Mesothelial cell of epicardium (in vitro differentiated cells): ENCODE results near the gene NSD2. TPM values are rescaled to one million over a fixed set of nuclear protein-coding genes. Genes with fewer than 3 reads are reported as not detected.

Experiments used
- DNase-seq, 2 experiments: peaks; one replicate each; pipeline ENCODE4 v3.0.0; 2021; ENCODE audit warnings: low spot score in 2 of 2; ENCODE audit not compliant: unreplicated experiment in 2 of 2
- H3K27ac Mint-ChIP-seq: 2 replicates; pipeline ENCODE4 v1.8.0; 2021; ENCODE audit warnings: mixed read lengths
- H3K27me3 Mint-ChIP-seq: 2 replicates; pipeline ENCODE4 v1.8.0; 2021; ENCODE audit warnings: low read depth, mixed read lengths
- H3K36me3 Mint-ChIP-seq: 2 replicates; pipeline ENCODE4 v1.8.0; 2021; ENCODE audit warnings: mixed read lengths
- H3K4me1 Mint-ChIP-seq: 2 replicates; pipeline ENCODE4 v1.8.0; 2021; ENCODE audit warnings: mixed read lengths
- H3K4me3 Mint-ChIP-seq: 2 replicates; pipeline ENCODE4 v1.8.0; 2021; ENCODE audit warnings: mild to moderate bottlenecking, moderate library complexity, mixed read lengths
- H3K9me3 Mint-ChIP-seq: 2 replicates; pipeline ENCODE4 v1.8.0; 2021; ENCODE audit warnings: mixed read lengths
- total RNA-seq: library from RNA; stranded (reverse); gene quantifications from 3 replicates; pipeline ENCODE4 v1.2.1, GENCODE V29; 2021
- TF ChIP-seq, protein P1 (sequence below): fragments of 200-600 bp; sonication (generic); IDR thresholded peaks from one replicate; pipeline ENCODE4 v1.5.0; 2021; ENCODE audit warnings: antibody characterized with exemption; ENCODE audit not compliant: unreplicated experiment

The NSD2 gene
- total RNA-seq, 1 donor from 2014 or later, result 119 TPM

DNA sequence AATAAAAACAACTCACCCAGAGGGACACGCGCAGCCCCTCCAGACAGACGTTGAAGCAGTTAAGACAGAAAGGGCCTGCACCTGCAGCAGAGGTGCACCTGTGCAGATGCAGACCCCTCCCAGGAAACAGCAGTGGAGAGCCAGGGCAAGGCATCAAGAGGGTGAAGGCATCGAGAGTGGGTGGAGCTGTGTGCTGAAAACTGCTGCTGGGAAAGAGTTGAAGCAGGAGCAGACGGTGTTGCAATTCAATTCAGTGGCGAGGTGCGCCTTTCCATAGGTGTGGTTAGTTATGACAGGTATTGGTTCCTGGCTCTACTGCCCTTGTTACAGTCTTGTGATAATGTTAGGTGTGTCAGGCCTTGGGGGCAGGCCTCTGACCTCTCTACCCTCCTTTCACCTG, 31.9 kb upstream of the NSD2 start:
- Mint-ChIP-seq H3K36me3 (peaks cover 20% of the 10 kb centered on the region), H3K9me3 (no peaks in the 10 kb centered on the region), H3K4me3 (no peak overlapping the region), H3K27me3 (no peaks in the 10 kb centered on the region), H3K27ac (no peak overlapping the region), H3K4me1 (no peaks in the 10 kb centered on the region)
- TF ChIP-seq, protein P1, sequence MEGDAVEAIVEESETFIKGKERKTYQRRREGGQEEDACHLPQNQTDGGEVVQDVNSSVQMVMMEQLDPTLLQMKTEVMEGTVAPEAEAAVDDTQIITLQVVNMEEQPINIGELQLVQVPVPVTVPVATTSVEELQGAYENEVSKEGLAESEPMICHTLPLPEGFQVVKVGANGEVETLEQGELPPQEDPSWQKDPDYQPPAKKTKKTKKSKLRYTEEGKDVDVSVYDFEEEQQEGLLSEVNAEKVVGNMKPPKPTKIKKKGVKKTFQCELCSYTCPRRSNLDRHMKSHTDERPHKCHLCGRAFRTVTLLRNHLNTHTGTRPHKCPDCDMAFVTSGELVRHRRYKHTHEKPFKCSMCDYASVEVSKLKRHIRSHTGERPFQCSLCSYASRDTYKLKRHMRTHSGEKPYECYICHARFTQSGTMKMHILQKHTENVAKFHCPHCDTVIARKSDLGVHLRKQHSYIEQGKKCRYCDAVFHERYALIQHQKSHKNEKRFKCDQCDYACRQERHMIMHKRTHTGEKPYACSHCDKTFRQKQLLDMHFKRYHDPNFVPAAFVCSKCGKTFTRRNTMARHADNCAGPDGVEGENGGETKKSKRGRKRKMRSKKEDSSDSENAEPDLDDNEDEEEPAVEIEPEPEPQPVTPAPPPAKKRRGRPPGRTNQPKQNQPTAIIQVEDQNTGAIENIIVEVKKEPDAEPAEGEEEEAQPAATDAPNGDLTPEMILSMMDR, result no peak
- no peak for DNase-seq

DNA sequence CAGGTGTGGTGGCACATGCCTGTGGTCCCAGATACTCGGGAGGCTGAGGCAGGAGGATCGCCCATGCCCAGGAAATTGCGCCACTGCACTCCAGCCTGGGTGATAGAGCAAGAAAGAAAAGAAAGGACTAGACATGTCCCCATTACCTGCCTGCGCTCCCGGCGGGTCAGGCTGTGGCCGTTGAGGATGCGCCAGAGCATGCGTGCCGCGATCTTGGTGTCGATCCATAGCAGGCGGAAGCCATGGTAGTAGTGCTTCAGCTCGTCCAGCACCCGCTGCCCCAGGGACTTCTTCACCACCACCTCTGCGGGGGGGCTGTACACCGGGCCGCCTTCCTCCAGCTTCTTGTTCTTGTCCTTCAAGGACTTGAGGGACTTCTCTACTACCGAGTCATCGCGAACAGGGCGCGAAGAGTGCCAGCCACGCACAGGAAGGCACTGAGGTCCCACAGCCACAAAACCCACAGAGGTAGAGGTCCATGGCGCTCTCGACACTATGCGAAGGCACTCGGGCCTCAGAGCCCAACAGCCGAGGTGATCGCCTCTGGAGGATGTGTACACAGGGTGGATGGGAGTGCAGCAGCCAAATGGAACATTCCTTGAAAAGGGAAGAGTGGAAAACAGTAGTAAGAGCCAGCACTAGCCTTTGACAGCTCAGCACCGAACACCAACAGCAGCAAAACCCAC, 29.8 kb upstream of the NSD2 start:
- no peaks in the 10 kb centered on the region for H3K9me3 Mint-ChIP-seq
- H3K27me3 Mint-ChIP-seq, result no peaks in the 10 kb centered on the region
- DNase-seq, result no peak
- H3K27ac Mint-ChIP-seq, result no peak overlapping the region
- H3K4me1 Mint-ChIP-seq, result no peaks in the 10 kb centered on the region
- TF ChIP-seq, protein P1, result no peak
- peaks cover 13% of the 10 kb centered on the region for H3K36me3 Mint-ChIP-seq
- no peak overlapping the region for H3K4me3 Mint-ChIP-seq

DNA sequence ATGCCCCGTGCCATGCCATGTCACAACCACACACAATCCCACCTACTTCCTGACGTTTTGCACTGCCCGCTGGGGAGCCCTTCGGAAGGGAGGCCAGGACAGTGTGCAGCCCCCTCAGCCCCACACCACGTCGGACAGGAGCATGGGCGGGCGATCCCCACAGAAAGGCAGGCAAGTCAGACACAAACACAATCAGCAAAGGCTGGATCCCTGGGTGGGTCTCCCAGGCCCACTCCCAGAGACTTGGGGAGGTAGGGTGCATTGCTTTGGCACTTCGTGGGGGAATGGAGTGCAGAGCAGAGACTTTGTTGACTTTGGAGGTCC, 29.3 kb upstream of the NSD2 start:
- no peaks in the 10 kb centered on the region for H3K27me3 Mint-ChIP-seq
- DNase-seq, result no peak
- H3K4me1 Mint-ChIP-seq, result no peaks in the 10 kb centered on the region
- TF ChIP-seq, protein P1, result no peak
- no peak overlapping the region for H3K4me3 Mint-ChIP-seq
- H3K36me3 Mint-ChIP-seq, result peaks cover 12% of the 10 kb centered on the region
- no peak overlapping the region for H3K27ac Mint-ChIP-seq
- H3K9me3 Mint-ChIP-seq, result no peaks in the 10 kb centered on the region

DNA sequence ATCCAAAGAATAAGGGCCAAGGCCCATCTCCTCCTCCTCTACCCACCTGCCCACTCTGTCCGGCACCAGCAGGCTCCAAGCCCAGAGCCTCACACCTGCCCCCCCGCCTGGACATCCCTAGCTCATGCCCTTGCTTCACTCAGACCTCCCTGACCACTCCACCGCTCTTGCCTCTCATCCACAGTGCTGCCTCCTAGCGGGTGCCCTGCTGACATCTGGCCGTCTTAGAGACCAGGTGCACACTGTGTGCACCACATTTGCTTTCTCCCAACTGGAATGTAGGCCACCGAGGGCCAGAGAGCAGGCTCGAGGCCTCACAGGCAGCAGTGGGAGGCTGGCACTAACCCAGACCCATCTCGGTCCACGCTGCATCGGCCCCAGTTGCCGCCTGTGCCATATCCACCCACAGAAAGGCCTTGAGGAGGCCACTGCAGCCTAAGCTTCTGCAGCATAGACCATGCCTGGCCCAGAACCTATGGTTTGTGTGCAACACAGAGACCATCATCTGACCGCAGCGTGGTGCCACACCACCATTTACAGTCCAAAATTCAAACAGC, 28.8 kb upstream of the NSD2 start:
- TF ChIP-seq, protein P1, result no peak
- no peak overlapping the region for H3K4me3 Mint-ChIP-seq
- no peaks in the 10 kb centered on the region for H3K4me1 Mint-ChIP-seq
- no peaks in the 10 kb centered on the region for H3K9me3 Mint-ChIP-seq
- peaks cover 14% of the 10 kb centered on the region for H3K36me3 Mint-ChIP-seq
- no peak for DNase-seq
- H3K27me3 Mint-ChIP-seq, result no peaks in the 10 kb centered on the region
- no peak overlapping the region for H3K27ac Mint-ChIP-seq

DNA sequence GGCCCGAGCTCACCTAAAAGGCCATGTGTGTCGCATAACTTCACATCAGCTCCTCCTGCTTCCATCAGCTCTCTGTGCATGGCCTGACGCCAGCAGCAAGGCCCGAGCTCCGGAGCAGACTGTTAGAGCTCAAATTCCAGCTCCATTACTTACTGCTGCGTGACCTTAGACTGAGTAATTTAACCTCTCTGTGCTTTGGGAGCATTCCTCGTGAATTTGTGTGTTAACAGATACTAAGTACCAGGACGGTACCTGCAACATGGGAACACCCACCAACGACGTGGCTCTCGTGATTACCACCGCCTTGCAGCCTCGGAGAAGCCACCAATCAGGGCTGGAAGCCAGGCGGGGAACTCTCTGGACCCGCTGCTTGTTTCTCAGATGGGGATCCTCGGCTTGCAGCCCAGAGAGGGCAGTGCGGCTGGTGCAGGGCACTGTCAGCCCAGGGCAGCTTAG, 28.2 kb upstream of the NSD2 start:
- no peaks in the 10 kb centered on the region for H3K9me3 Mint-ChIP-seq
- TF ChIP-seq, protein P1, result no peak
- H3K27ac Mint-ChIP-seq, result no peak overlapping the region
- peaks cover 14% of the 10 kb centered on the region for H3K36me3 Mint-ChIP-seq
- DNase-seq, result no peak
- H3K4me3 Mint-ChIP-seq, result no peak overlapping the region
- H3K27me3 Mint-ChIP-seq, result no peaks in the 10 kb centered on the region
- H3K4me1 Mint-ChIP-seq, result no peaks in the 10 kb centered on the region
